GM13977 (cell line): ENCODE data around the gene GPX6.
"Not testable (repeated sequence)": the region's sequence is repeated elsewhere in the genome, so short reads cannot be mapped to it uniquely, and the experiment has no call there.

Source experiments
- DNase-seq: peaks from one replicate; pipeline ENCODE4 v3.0.0; 2012; ENCODE audit warnings: low spot score
- CTCF ChIP-seq: IDR thresholded peaks from 2 replicates; pipeline ENCODE4 v1.5.1; 2012; ENCODE audit warnings: mild to moderate bottlenecking, control low read depth; ENCODE audit not compliant: insufficient read depth; ENCODE audit errors: extremely low read depth, missing control alignments
- in situ Hi-C: fragments of 300-500 bp; cut with MboI; formaldehyde crosslinking; loops from one replicate; pipeline ENCODE4 v1.12.0; 2022; ENCODE audit warnings: low sequenced_read_pairs, low pct_unique_long_range_greater_than_20kb, mixed read lengths, inconsistent platforms; ENCODE audit not compliant: unreplicated experiment

The GPX6 gene

GRCh38 chr6:28480253-28480932 lies 35.2 kb downstream of the GPX6 start:
- TF ChIP-seq CTCF: no peak
- no peak for DNase-seq
- in situ Hi-C loops: no loop called here

GRCh38 chr6:28478518-28478917 lies 37.1 kb downstream of the GPX6 start:
- in situ Hi-C loops: no loop called here
- no peak for TF ChIP-seq CTCF
- no peak for DNase-seq

GRCh38 chr6:28474441-28475219 lies 41.0 kb downstream of the GPX6 start:
- peak; percentile 70 for DNase-seq
- in situ Hi-C loops: no loop called here

GRCh38 chr6:28469153-28469745 lies 46.3 kb downstream of the GPX6 start:
- in situ Hi-C loops, DNase-seq: not testable (repeated sequence)

More at GRCh38 chr6:28474441-28475219, 41.0 kb downstream of the GPX6 start:
- no peak for TF ChIP-seq CTCF

GRCh38 chr6:28468056-28468455 lies 47.5 kb downstream of the GPX6 start:
- no peak for DNase-seq
- in situ Hi-C loops: no loop called here
- no peak for TF ChIP-seq CTCF

- DNase-seq: no peak
- TF ChIP-seq CTCF: no peak
- in situ Hi-C loops: no loop called here
Measured at GRCh38 chr6:28462401-28462800, 53.2 kb downstream of the GPX6 start.

- no peak for TF ChIP-seq CTCF
- in situ Hi-C loops: no loop called here
- DNase-seq: no peak
Measured at GRCh38 chr6:28458568-28458967, 57.0 kb downstream of the GPX6 start.
